Liver (tissue), 3 donors: ENCODE results near the gene ACMSD.

ENCODE experiments used
- GABPA ChIP-seq, 2 donors: IDR thresholded peaks in 1 of 2; conservative IDR thresholded peaks in 1 of 2; 2 replicates each; pipeline ENCODE4 v1.6.1; 2016; ENCODE audit warnings: antibody characterized with exemption in 2 of 2, mild to moderate bottlenecking in 1 of 2, moderate library complexity in 1 of 2
- RAD21 ChIP-seq, 2 donors: IDR thresholded peaks; 2 replicates each; pipeline ENCODE4 v1.6.1; 2016; ENCODE audit warnings: antibody characterized with exemption in 2 of 2, mild to moderate bottlenecking in 2 of 2
- REST ChIP-seq: IDR thresholded peaks from 2 replicates; pipeline ENCODE4 v1.6.1; 2016; ENCODE audit warnings: antibody characterized with exemption, mild to moderate bottlenecking
- TF ChIP-seq, protein P1 (sequence below): fragments of 150-350 bp; IDR thresholded peaks from 2 replicates; pipeline ENCODE4 v1.5.1; 2017; ENCODE audit warnings: improper control_type of control experiment, low read depth, low read length; ENCODE audit not compliant: missing input control
- donor health status: healthy.
- donor health status: healthy.

DNA sequence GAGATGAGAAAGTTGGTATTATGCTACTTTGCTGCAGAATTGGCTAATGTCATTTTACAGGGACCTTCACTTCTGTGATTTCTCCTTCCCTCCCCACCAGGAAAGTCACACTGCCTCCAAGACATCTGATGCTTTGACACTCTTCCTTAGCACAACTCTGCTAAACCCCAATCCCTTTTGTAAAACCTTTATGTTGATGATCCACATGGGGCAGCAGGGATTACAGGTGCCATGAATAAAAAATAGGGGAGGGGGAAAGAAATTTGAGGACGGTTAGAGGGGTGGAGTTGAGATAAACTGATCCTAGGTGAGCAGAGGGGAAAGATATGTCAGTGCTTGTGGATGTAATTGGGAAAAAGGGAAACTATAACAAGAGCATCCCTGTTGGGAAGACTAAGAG, 106.6 kb downstream of the ACMSD start:
- TF ChIP-seq, protein P1, sequence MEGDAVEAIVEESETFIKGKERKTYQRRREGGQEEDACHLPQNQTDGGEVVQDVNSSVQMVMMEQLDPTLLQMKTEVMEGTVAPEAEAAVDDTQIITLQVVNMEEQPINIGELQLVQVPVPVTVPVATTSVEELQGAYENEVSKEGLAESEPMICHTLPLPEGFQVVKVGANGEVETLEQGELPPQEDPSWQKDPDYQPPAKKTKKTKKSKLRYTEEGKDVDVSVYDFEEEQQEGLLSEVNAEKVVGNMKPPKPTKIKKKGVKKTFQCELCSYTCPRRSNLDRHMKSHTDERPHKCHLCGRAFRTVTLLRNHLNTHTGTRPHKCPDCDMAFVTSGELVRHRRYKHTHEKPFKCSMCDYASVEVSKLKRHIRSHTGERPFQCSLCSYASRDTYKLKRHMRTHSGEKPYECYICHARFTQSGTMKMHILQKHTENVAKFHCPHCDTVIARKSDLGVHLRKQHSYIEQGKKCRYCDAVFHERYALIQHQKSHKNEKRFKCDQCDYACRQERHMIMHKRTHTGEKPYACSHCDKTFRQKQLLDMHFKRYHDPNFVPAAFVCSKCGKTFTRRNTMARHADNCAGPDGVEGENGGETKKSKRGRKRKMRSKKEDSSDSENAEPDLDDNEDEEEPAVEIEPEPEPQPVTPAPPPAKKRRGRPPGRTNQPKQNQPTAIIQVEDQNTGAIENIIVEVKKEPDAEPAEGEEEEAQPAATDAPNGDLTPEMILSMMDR: no peak
- TF ChIP-seq RAD21 (IDR thresholded peaks at IDR 0.05): no peak
- no peak for TF ChIP-seq GABPA (IDR thresholded peaks at IDR 0.05 in 1 of 2, conservative IDR thresholded peaks at IDR 0.05 in 1 of 2)
- TF ChIP-seq REST: no peak
